Hematopoietic multipotent progenitor cell treated with erythropoietin and hydrocortisone succinate and interleukin-3 and kit ligand, for 8 days (in vitro differentiated cells): Measurements from ENCODE around the gene UNC93B1.
"Not testable (repeated sequence)": the region's sequence is repeated elsewhere in the genome, so short reads cannot be mapped to it uniquely, and the experiment has no call there.

Experiments
- DNase-seq: peaks from one replicate; pipeline ENCODE4 v3.0.0-alpha.2; 2015

UNC93B1 gene

GRCh38 chr11:68007498-68008380 lies 3.8 kb upstream of the UNC93B1 start:
- no peak for DNase-seq

- DNase-seq: no peak
These were observed 2.8 kb upstream of the UNC93B1 start for GRCh38 chr11:68006606-68007166.

GRCh38 chr11:68004551-68005335 lies 846 bp upstream of the UNC93B1 start:
- no peak for DNase-seq

GRCh38 chr11:68002938-68003845 lies 705 bp downstream of the UNC93B1 start:
- no peak for DNase-seq

- no peak for DNase-seq
These were observed 1.3 kb downstream of the UNC93B1 start for GRCh38 chr11:68002575-68002937.

GRCh38 chr11:67999704-68000103 lies 4.2 kb downstream of the UNC93B1 start:
- no peak for DNase-seq

GRCh38 chr11:67999201-67999629 lies 4.7 kb downstream of the UNC93B1 start:
- no peak for DNase-seq

- no peak for DNase-seq
These were observed 5.5 kb downstream of the UNC93B1 start for GRCh38 chr11:67998150-67999045.

- no peak for DNase-seq
These were observed 6.4 kb downstream of the UNC93B1 start for GRCh38 chr11:67997475-67997921.

GRCh38 chr11:67996622-67997474 lies 7.0 kb downstream of the UNC93B1 start:
- DNase-seq: peak; percentile 82

- no peak for DNase-seq
These were observed 7.8 kb downstream of the UNC93B1 start for GRCh38 chr11:67996051-67996450.

GRCh38 chr11:67995579-67995978 lies 8.3 kb downstream of the UNC93B1 start:
- DNase-seq: not testable (repeated sequence)

- not testable (repeated sequence) for DNase-seq
These were observed 8.8 kb downstream of the UNC93B1 start for GRCh38 chr11:67995129-67995528.

GRCh38 chr11:67994387-67994786 lies 9.5 kb downstream of the UNC93B1 start:
- DNase-seq: not testable (repeated sequence)

GRCh38 chr11:67993821-67994220 lies 10.1 kb downstream of the UNC93B1 start:
- DNase-seq: not testable (repeated sequence)

GRCh38 chr11:67991347-67992121 lies 12.4 kb downstream of the UNC93B1 start:
- not testable (repeated sequence) for DNase-seq

- DNase-seq: not testable (repeated sequence)
These were observed 13.2 kb downstream of the UNC93B1 start for GRCh38 chr11:67990546-67991346.

- not testable (repeated sequence) for DNase-seq
These were observed 18.6 kb downstream of the UNC93B1 start for GRCh38 chr11:67985302-67985701.

GRCh38 chr11:67983951-67984350 lies 19.9 kb downstream of the UNC93B1 start:
- no peak for DNase-seq
